Endodermal cell (in vitro differentiated cells): ENCODE measurements around the gene DCLRE1C. TPM values are rescaled to one million over a fixed set of nuclear protein-coding genes. Genes with fewer than 3 reads are reported as not detected.
A peak's percentile ranks its signal among the peaks of the same experiment; 100 is the strongest.
"Not testable (repeated sequence)": the region's sequence is repeated elsewhere in the genome, so short reads cannot be mapped to it uniquely, and the experiment has no call there.

Experiments
- DNase-seq: peaks from one replicate; pipeline ENCODE4 v3.0.0-alpha.2; 2017
- H3K27ac ChIP-seq: 2 replicates; pipeline ENCODE4 v1.5.1; 2013; ENCODE audit warnings: mild to moderate bottlenecking, low read depth, low read length, moderate library complexity
- H3K27me3 ChIP-seq: 2 replicates; pipeline ENCODE4 v1.6.1; 2013; ENCODE audit warnings: mild to moderate bottlenecking, low read length, moderate library complexity; ENCODE audit not compliant: insufficient read depth, control insufficient read depth, poor library complexity, severe bottlenecking
- H3K36me3 ChIP-seq: 2 replicates; pipeline ENCODE4 v1.7.0; 2013; ENCODE audit warnings: mild to moderate bottlenecking, low read length, moderate library complexity; ENCODE audit not compliant: control insufficient read depth, insufficient read depth
- H3K4me1 ChIP-seq: one replicate; pipeline ENCODE4 v1.7.0; 2013; ENCODE audit warnings: low read length; ENCODE audit not compliant: control insufficient read depth, insufficient read depth
- H3K4me3 ChIP-seq: 2 replicates; pipeline ENCODE4 v1.5.1; 2013; ENCODE audit warnings: mild to moderate bottlenecking, low read length, moderate library complexity
- H3K9ac ChIP-seq: 2 replicates; pipeline ENCODE4 v1.6.1; 2013; ENCODE audit warnings: mild to moderate bottlenecking, low read length, moderate library complexity; ENCODE audit not compliant: poor library complexity, severe bottlenecking; ENCODE audit errors: extremely low read depth
- H3K9me3 ChIP-seq: 2 replicates; pipeline ENCODE4 v1.6.1; 2013; ENCODE audit warnings: mild to moderate bottlenecking, low read length, moderate library complexity; ENCODE audit not compliant: control insufficient read depth
- H3K27ac Mint-ChIP-seq: 2 replicates; pipeline ENCODE4 v1.8.0; 2020; ENCODE audit warnings: mixed read lengths
- H3K27me3 Mint-ChIP-seq: 2 replicates; pipeline ENCODE4 v1.8.0; 2021; ENCODE audit warnings: mild to moderate bottlenecking, mixed read lengths; ENCODE audit not compliant: insufficient read depth
- H3K36me3 Mint-ChIP-seq: 2 replicates; pipeline ENCODE4 v1.8.0; 2020; ENCODE audit warnings: low read depth, mixed read lengths
- H3K4me1 Mint-ChIP-seq: 2 replicates; pipeline ENCODE4 v1.8.0; 2020; ENCODE audit warnings: mixed read lengths
- H3K4me3 Mint-ChIP-seq: 2 replicates; pipeline ENCODE4 v1.8.0; 2020; ENCODE audit warnings: mild to moderate bottlenecking, moderate library complexity, mixed read lengths
- H3K9me3 Mint-ChIP-seq: 2 replicates; pipeline ENCODE4 v1.8.0; 2020; ENCODE audit warnings: mild to moderate bottlenecking, mixed read lengths
- WGBS, 2 experiments: methylation state at CpG; one replicate each; pipeline versions ENCODE4 v1.1.5 to v1.1.7; 2013; ENCODE audit warnings: missing lambda C conversion rate in 2 of 2, mixed read lengths in 1 of 2; ENCODE audit not compliant: insufficient coverage in 1 of 2, insufficient read length in 1 of 2; 5-methylcytosine and 5-hydroxymethylcytosine counted together
- total RNA-seq, 2 donors: library from RNA; stranded (reverse); fragmentation: NEBNext Ultra II Directional in 1 of 2; extraction: Animal tissue kit (Norgen Biotek cat#: 25700) in 1 of 2; gene quantifications; 2 replicates in 1 of 2; 3 replicates in 1 of 2; pipeline ENCODE4 v1.2.1, GENCODE V29; 2021
- TF ChIP-seq, protein P1 (sequence below): fragments of 200-600 bp; sonication (generic); conservative IDR thresholded peaks from 2 replicates; pipeline ENCODE4 v1.5.0; 2021; ENCODE audit warnings: antibody characterized with exemption, mild to moderate bottlenecking

Gene DCLRE1C
- total RNA-seq, 2 donors from 2014 or later: 5.2 to 10.0 TPM

DNA sequence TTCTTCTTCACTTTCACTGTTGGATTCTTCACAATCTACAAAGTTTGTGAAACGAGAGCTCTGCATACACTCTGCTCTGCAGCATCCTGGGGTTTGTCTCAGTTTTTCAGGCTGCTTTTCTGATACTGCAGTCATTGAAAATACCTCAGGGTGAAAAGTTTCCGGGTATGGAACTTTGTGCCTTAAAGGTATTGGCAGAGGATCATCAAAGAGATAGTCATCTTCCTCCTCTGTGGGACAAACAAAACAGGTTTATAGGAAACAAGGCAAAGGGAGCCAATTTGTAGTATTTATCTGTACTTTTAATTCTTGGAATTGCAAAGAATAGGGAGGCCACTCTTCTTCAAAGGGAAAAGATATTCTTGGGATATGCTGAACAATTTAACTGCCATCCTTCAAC is 44.8 kb downstream of the DCLRE1C start:
- Histone ChIP-seq H3K27ac (no peak overlapping the region), H3K9ac (no peak overlapping the region), H3K4me3 (no peak overlapping the region), H3K27me3 (no peaks in the 10 kb centered on the region), H3K36me3 (peaks cover 73% of the 10 kb centered on the region), H3K4me1 (no peaks in the 10 kb centered on the region), H3K9me3 (peaks cover 32% of the 10 kb centered on the region)
- Mint-ChIP-seq H3K27ac (no peak overlapping the region), H3K27me3 (no peaks in the 10 kb centered on the region), H3K4me1 (no peaks in the 10 kb centered on the region), H3K36me3 (peaks cover 94% of the 10 kb centered on the region), H3K4me3 (no peak overlapping the region), H3K9me3 (peaks cover 14% of the 10 kb centered on the region)
- TF ChIP-seq, protein P1, sequence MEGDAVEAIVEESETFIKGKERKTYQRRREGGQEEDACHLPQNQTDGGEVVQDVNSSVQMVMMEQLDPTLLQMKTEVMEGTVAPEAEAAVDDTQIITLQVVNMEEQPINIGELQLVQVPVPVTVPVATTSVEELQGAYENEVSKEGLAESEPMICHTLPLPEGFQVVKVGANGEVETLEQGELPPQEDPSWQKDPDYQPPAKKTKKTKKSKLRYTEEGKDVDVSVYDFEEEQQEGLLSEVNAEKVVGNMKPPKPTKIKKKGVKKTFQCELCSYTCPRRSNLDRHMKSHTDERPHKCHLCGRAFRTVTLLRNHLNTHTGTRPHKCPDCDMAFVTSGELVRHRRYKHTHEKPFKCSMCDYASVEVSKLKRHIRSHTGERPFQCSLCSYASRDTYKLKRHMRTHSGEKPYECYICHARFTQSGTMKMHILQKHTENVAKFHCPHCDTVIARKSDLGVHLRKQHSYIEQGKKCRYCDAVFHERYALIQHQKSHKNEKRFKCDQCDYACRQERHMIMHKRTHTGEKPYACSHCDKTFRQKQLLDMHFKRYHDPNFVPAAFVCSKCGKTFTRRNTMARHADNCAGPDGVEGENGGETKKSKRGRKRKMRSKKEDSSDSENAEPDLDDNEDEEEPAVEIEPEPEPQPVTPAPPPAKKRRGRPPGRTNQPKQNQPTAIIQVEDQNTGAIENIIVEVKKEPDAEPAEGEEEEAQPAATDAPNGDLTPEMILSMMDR: no peak
- no peak for DNase-seq
- WGBS, 2 experiments: 92 to 100% methylated on average over 1 to 2 of the region's 2 CpGs

DNA sequence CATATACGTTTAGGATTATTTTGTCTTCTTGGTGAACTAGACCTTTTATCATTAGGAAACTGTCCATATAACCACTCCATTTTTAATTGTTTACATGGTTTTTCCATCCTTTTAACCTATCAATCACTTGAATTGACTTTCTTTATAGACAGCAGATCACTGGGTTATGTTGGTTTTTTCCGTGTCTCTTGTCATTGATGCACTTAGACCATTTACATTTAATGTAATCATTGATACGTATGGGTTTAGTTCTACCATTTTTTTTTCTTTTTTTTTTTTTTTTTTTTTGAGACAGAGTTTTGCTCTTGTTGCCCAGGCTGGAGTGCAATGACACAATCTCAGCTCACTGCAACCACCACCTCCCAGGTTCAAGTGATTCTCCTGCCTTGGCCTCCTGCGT is 46.3 kb downstream of the DCLRE1C start:
- H3K36me3 Mint-ChIP-seq: peaks cover 87% of the 10 kb centered on the region

DNA sequence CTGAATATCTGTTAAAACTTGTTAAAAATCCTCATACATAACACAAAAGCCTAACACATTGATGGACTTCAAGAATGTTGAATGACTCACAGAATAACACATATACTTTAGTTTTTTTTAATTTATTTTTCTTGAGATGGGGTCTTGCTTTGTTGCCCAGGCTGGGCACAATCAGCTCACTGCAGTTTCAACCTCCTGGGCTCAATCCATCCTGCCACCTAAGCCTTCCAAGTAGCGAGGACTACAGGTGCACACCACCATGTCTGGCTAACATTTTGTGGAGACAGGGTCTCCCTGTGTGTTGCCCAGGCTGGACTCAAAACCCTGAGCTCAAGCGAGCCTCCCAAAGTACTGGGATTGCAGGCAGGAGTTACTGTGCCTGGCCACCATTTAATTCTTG is 47.1 kb downstream of the DCLRE1C start:
- Histone ChIP-seq H3K27me3 (no peaks in the 10 kb centered on the region), H3K9me3 (peaks cover 29% of the 10 kb centered on the region), H3K4me3 (peak overlapping the region; percentile 30), H3K27ac (no peak overlapping the region), H3K36me3 (peaks cover 93% of the 10 kb centered on the region), H3K9ac (no peak overlapping the region), H3K4me1 (no peaks in the 10 kb centered on the region)
- H3K4me3 Mint-ChIP-seq: no peak overlapping the region
- H3K27me3 Mint-ChIP-seq: no peaks in the 10 kb centered on the region
- H3K27ac Mint-ChIP-seq: no peak overlapping the region
- peaks cover 83% of the 10 kb centered on the region for H3K36me3 Mint-ChIP-seq
- 91 to 100% methylated on average over 2 of the region's 2 CpGs for WGBS, 2 experiments
- TF ChIP-seq, protein P1: no peak
- H3K4me1 Mint-ChIP-seq: no peaks in the 10 kb centered on the region
- DNase-seq: no peak
- H3K9me3 Mint-ChIP-seq: peaks cover 14% of the 10 kb centered on the region

More for the DNA sequence above, 46.3 kb downstream of the DCLRE1C start:
- Histone ChIP-seq H3K9me3 (peaks cover 29% of the 10 kb centered on the region), H3K36me3 (peaks cover 85% of the 10 kb centered on the region)
- not testable (repeated sequence) for H3K27ac Mint-ChIP-seq, H3K27me3 Mint-ChIP-seq, H3K27ac ChIP-seq, H3K4me1 Mint-ChIP-seq, DNase-seq, H3K27me3 ChIP-seq, H3K9ac ChIP-seq, H3K4me1 ChIP-seq, H3K4me3 ChIP-seq, H3K4me3 Mint-ChIP-seq
- WGBS, 2 experiments: 71 to 99% methylated on average over 1 to 3 of the region's 4 CpGs
- peaks cover 14% of the 10 kb centered on the region for H3K9me3 Mint-ChIP-seq

DNA sequence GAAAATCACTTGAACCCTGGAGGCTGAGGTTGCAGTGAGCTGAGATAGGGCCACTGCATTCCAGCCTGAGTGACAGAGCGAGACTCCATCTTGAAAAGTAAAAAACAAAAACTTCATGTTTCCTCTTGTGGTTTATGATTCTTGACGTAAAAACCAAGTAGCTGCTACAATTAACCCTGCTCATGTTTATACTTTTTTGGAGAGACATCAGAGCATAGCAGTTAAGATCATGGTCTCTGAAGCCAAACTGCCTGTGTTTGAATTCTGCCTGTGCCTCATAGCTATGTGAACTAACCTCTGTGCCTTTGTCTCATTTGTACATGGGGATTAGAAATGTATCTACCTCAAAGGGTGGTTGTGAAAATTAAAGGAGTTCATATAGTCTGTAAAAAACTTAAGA is 48.0 kb downstream of the DCLRE1C start:
- 86 to 92% methylated on average over 2 of the region's 2 CpGs for WGBS, 2 experiments
- Mint-ChIP-seq H3K4me3 (no peak overlapping the region), H3K27me3 (no peaks in the 10 kb centered on the region), H3K4me1 (no peaks in the 10 kb centered on the region), H3K9me3 (peaks cover 14% of the 10 kb centered on the region), H3K27ac (no peak overlapping the region), H3K36me3 (peaks cover 82% of the 10 kb centered on the region)
- Histone ChIP-seq H3K27ac (no peak overlapping the region), H3K9me3 (peaks cover 29% of the 10 kb centered on the region), H3K9ac (no peak overlapping the region), H3K36me3 (peaks cover 93% of the 10 kb centered on the region), H3K4me3 (no peak overlapping the region), H3K4me1 (no peaks in the 10 kb centered on the region), H3K27me3 (no peaks in the 10 kb centered on the region)
- DNase-seq: no peak
- TF ChIP-seq, protein P1: no peak
